NCI-H2196 treated with DMSO at 0.1 percent for 48 hours (cell line): ENCODE measurements around the gene C20orf141.
A peak's percentile ranks its signal among the peaks of the same experiment; 100 is the strongest.

ENCODE experiments used
- DNase-seq: peaks from one replicate; lab custom pipeline; 2025; ENCODE audit not compliant: unreplicated experiment; lab: John Stamatoyannopoulos, UW

The C20orf141 gene

GRCh38 chr20:2846698-2847097 lies 31.9 kb downstream of the C20orf141 start:
- DNase-seq: no peak

GRCh38 chr20:2847802-2848201 lies 33.0 kb downstream of the C20orf141 start:
- DNase-seq: no peak

GRCh38 chr20:2849529-2849928 lies 34.7 kb downstream of the C20orf141 start:
- no peak for DNase-seq

- no peak for DNase-seq
Observed at GRCh38 chr20:2851086-2851485, 36.3 kb downstream of the C20orf141 start.

DNA sequence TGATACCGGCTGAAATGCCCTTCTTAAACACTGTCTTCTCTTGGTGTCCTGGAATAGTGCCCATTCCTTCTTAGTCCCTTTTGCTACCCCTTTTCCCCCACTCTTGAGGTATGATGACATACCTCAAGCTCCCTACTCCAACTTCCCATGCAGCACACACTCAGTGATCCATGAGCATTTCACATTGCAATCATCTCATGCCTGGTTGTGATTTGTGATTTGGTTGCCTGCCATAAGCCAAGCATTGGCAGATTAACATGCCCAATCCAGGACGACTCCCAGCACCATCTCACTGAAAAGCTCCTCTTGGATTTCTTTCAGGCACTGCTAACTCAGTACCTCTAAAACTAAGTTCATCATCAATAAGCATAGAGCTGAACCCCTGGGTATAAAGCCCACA lies 43.8 kb downstream of the C20orf141 start:
- no peak for DNase-seq

DNA sequence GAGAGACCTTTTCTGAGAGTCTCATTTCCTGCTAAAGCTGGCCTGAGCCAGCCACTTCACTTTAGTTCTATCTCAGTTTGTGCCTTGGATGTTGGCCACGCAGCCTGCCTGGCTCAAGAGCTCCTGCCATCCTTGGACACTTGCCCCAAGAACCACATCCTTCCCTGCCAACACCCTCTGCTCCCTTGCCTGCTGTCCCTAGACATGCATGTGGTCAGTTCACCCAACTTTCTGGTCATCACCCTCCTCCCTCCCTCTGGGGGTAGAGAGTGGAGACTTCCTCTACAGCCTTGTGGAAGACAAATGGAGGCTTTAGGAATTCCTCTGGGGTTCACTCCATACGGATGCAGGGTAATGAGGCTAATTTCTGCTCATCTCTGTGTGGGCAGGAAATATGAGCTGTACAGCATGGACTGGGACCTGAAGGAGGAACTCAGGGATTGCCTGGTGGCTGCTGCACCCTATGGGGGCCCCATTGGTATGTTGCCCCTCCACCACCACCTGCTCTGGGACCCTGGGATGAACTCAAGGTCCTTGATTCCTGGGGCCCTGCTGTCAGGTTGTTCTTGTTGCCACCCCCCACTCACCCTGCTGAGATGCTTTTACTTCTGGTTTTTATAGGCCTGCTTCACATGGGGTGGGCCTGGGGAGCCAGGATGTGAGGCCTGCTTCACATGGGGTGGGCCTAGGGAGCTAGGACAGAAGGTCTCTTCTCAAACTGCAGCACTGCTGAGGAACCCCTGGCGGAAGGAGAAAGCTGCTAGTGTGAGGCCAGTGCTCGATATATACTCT lies 44.7 kb downstream of the C20orf141 start:
- peak; percentile 21 for DNase-seq

- no peak for DNase-seq
Observed at GRCh38 chr20:2864626-2865025, 49.8 kb downstream of the C20orf141 start.

GRCh38 chr20:2865101-2865500 lies 50.3 kb downstream of the C20orf141 start:
- no peak for DNase-seq
